Kidney (tissue), 14 donors: ENCODE measurements around the gene TNNI2. TPM values are rescaled to one million over a fixed set of nuclear protein-coding genes. Genes with fewer than 3 reads are reported as not detected.

Experiments
- DNase-seq, 5 donors: peaks; one replicate each; pipeline ENCODE4 v3.0.0-alpha.2; 2013 to 2020
- FAIRE-seq: peaks from 2 replicates; lab custom pipeline; 2012; peaks lifted over from hg19 to GRCh38; lab: Jason Lieb, UNC
- H3K27ac ChIP-seq, 2 donors: one replicate each; pipeline ENCODE4 v1.7.0; 2013; ENCODE audit warnings: low read depth in 2 of 2, low read length in 2 of 2, inconsistent platforms in 1 of 2
- H3K27me3 ChIP-seq: one replicate; pipeline ENCODE4 v1.7.1; 2013; ENCODE audit warnings: low read length, inconsistent platforms; ENCODE audit not compliant: control insufficient read depth, insufficient read depth
- H3K36me3 ChIP-seq, 3 donors: one replicate each; pipeline versions ENCODE4 v1.7.0 to v1.7.1; 2013; ENCODE audit warnings: low read length in 3 of 3, control low read depth in 1 of 3, inconsistent platforms in 1 of 3; ENCODE audit not compliant: insufficient read depth in 3 of 3, control insufficient read depth in 2 of 3
- H3K4me1 ChIP-seq, 3 donors: one replicate each; pipeline versions ENCODE4 v1.7.0 to v1.7.1; 2013; ENCODE audit warnings: low read length in 3 of 3, inconsistent platforms in 1 of 3, low read depth in 1 of 3; ENCODE audit not compliant: control insufficient read depth in 2 of 3, insufficient read depth in 2 of 3
- H3K4me3 ChIP-seq, 3 donors: one replicate each; pipeline versions ENCODE4 v1.7.0 to v1.8.1; 2013; ENCODE audit warnings: low read length in 3 of 3, control low read depth in 1 of 3, inconsistent platforms in 1 of 3
- H3K9ac ChIP-seq, 3 donors: one replicate each; pipeline versions ENCODE4 v1.7.0 to v1.7.1; 2013; ENCODE audit warnings: low read length in 3 of 3, control low read depth in 1 of 3, inconsistent platforms in 1 of 3
- H3K9me3 ChIP-seq, 3 donors: one replicate each; pipeline versions ENCODE4 v1.7.0 to v1.7.1; 2013; ENCODE audit warnings: low read length in 3 of 3, control low read depth in 1 of 3, inconsistent platforms in 1 of 3; ENCODE audit not compliant: control insufficient read depth in 2 of 3, insufficient read depth in 1 of 3
- CTCF ChIP-seq: IDR thresholded peaks from 3 replicates; pipeline ENCODE4 v1.5.1; 2012; ENCODE audit warnings: mild to moderate bottlenecking, moderate library complexity, borderline replicate concordance; ENCODE audit not compliant: insufficient read depth; ENCODE audit errors: extremely low read depth
- intact Hi-C: fragments of 100-400 bp; cut with DNase I; formaldehyde crosslinking; loops from one replicate; pipeline ENCODE4 v1.11.1; 2022
- polyA plus RNA-seq: library from polyadenylated mRNA; stranded (reverse); fragments of 350-450 nt; fragmentation: Illumina TruSeq; extraction: RNeasy Lipid Tissue Mini Kit (QIAGEN cat#74804); gene quantifications from one replicate; pipeline ENCODE4 v1.2.3, GENCODE V29; 2014; ENCODE audit warnings: low read depth, low replicate concordance; ENCODE audit not compliant: insufficient read depth
- total RNA-seq: library from RNA; stranded (reverse); fragmentation: NEBNext Ultra II Directional; extraction: Animal tissue kit (Norgen Biotek cat#: 25700); gene quantifications from one replicate; pipeline ENCODE4 v1.2.1, GENCODE V29; 2021
- donor health status: control.
- donor health status: control.
- donor health status: control.
- donor health status: control.
- donor health status: control.
- donor health status: DM: yes; HTN: yes; CAD: no.
- donor health status: Normal renal cell carcinoma (clear cell type).

Gene TNNI2
- total and polyA plus RNA-seq, 2 donors from 2014 or later, result 1.3 TPM; not detected in 1

- no peaks in the 10 kb centered on the region for H3K36me3 ChIP-seq
- H3K4me1 ChIP-seq, result no peaks in the 10 kb centered on the region
- FAIRE-seq (no peak), DNase-seq (peak in 2 of 5 donors; percentile 35 to 69)
- H3K4me3 ChIP-seq, result no peak overlapping the region
- no peaks in the 10 kb centered on the region for H3K9me3 ChIP-seq
- intact Hi-C loops, result no loop called here
- no peak overlapping the region for H3K9ac ChIP-seq
- no peak for TF ChIP-seq CTCF
- no peak overlapping the region for H3K27ac ChIP-seq
- no peaks in the 10 kb centered on the region for H3K27me3 ChIP-seq
These were observed 40.7 kb downstream of the TNNI2 start for GRCh38 chr11:1879342-1879940.

GRCh38 chr11:1879941-1880720 lies 41.4 kb downstream of the TNNI2 start:
- H3K9me3 ChIP-seq, result no peaks in the 10 kb centered on the region
- TF ChIP-seq CTCF, result no peak
- H3K36me3 ChIP-seq, result no peaks in the 10 kb centered on the region
- no peaks in the 10 kb centered on the region for H3K27me3 ChIP-seq
- no peak overlapping the region for H3K9ac ChIP-seq
- H3K4me3 ChIP-seq, result no peak overlapping the region
- intact Hi-C loops, result no loop called here
- no peak overlapping the region for H3K27ac ChIP-seq
- H3K4me1 ChIP-seq, result no peaks in the 10 kb centered on the region
- DNase-seq (peak in 3 of 5 donors; percentile 54 to 76 (median 55)), FAIRE-seq (no peak)

GRCh38 chr11:1880746-1881441 lies 42.1 kb downstream of the TNNI2 start:
- no peak for TF ChIP-seq CTCF
- Histone ChIP-seq H3K4me1 (no peaks in the 10 kb centered on the region), H3K27ac (no peak overlapping the region), H3K27me3 (no peaks in the 10 kb centered on the region), H3K36me3 (no peaks in the 10 kb centered on the region), H3K9ac (no peak overlapping the region), H3K4me3 (no peak overlapping the region), H3K9me3 (no peaks in the 10 kb centered on the region)
- intact Hi-C loops, result no loop called here
- no peak for FAIRE-seq
- DNase-seq, result peak in 1 of 5 donors; percentile 43
